Naive thymus-derived CD8-positive, alpha-beta T cell (primary cell): ENCODE measurements around the gene PCDHGB4. TPM values are rescaled to one million over a fixed set of nuclear protein-coding genes. Genes with fewer than 3 reads are reported as not detected.

Experiments used
- ATAC-seq, 2 donors: fragments of 150-1000 bp; cut with Tn5 transposase in 1 of 2; sonication (Bioruptor Pico), chemical (Tn5 transposase) in 1 of 2; 1 replicate in 1 of 2; 2 replicates in 1 of 2; pipeline ENCODE4 v1.10.0; 2021; ENCODE audit warnings: mild to moderate bottlenecking in 2 of 2, moderate library complexity in 2 of 2
- POLR2A ChIA-PET: fragments of 350-600 bp; sonication (Branson Sonifier 250); formaldehyde crosslinking; loops from one replicate; lab custom pipeline; 2021; ENCODE audit warnings: antibody characterized with exemption; lab: Charles Lee
- DNase-seq, 10 donors: peaks; one replicate each; pipeline versions ENCODE4 v3.0.0 to v3.0.0-alpha.2; 2020 to 2022
- H3K27ac Mint-ChIP-seq, 10 donors: one replicate each; pipeline ENCODE4 v1.8.0; 2020 to 2022; ENCODE audit warnings: mild to moderate bottlenecking in 10 of 10, mixed read lengths in 10 of 10, moderate library complexity in 4 of 10, inconsistent platforms in 1 of 10
- H3K27me3 Mint-ChIP-seq, 5 donors: one replicate each; pipeline ENCODE4 v1.8.0; 2021 to 2022; ENCODE audit warnings: mixed read lengths in 5 of 5
- H3K36me3 Mint-ChIP-seq, 3 donors: one replicate each; pipeline ENCODE4 v1.8.0; 2020 to 2022; ENCODE audit warnings: mixed read lengths in 3 of 3, mild to moderate bottlenecking in 2 of 3, inconsistent platforms in 1 of 3
- H3K4me1 Mint-ChIP-seq, 4 donors: one replicate each; pipeline ENCODE4 v1.8.0; 2021 to 2022; ENCODE audit warnings: mixed read lengths in 4 of 4
- H3K4me3 Mint-ChIP-seq, 10 donors: one replicate each; pipeline ENCODE4 v1.8.0; 2020 to 2022; ENCODE audit warnings: mild to moderate bottlenecking in 10 of 10, mixed read lengths in 10 of 10, moderate library complexity in 6 of 10, inconsistent platforms in 1 of 10
- H3K9me3 Mint-ChIP-seq, 9 donors: one replicate each; pipeline ENCODE4 v1.8.0; 2020 to 2022; ENCODE audit warnings: mixed read lengths in 9 of 9, mild to moderate bottlenecking in 3 of 9, inconsistent platforms in 1 of 9, moderate library complexity in 1 of 9
- polyA plus RNA-seq, 3 donors: library from polyadenylated mRNA; unstranded; fragments of 300-500 nt; fragmentation: Illumina TruSeq; gene quantifications; one replicate each; pipeline ENCODE4 v1.2.3, GENCODE V29; 2021
- total RNA-seq, 8 experiments: library from RNA in 2 of 8; stranded (reverse) in 2 of 8; gene quantifications; one replicate each; pipeline ENCODE4 v1.2.3 and lab custom pipeline; 2021 to 2026

Gene PCDHGB4
- total and polyA plus RNA-seq, 5 experiments from 2014 or later = 0.13 to 0.25 (median 0.23) TPM; not detected in 2

DNA sequence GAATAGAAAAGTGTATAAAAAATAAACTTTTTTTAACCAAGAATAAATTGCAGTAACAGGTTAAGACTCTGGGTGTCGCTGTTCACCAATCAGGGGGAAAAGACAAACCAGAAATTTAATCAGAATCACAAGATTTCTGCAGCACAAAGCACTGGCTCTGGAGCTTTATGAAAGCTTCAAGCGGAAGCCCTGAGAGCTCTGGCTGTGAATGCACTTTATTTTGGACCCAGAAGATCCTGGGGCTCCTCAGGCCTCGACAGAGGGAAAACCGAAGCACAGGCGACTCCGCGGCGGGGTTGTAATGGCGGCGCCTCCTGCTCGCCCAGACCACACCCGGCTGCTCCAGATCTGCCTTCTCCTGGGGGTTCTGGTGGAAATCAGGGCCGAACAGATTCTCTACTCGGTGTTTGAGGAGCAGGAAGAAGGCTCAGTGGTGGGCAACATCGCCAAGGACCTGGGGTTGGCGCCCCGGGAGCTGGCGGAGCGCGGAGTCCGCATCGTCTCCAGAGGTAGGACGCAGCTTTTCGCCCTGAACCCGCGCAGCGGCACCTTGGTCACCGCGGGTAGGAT lies 32.5 kb upstream of the PCDHGB4 start, which contains the start of gene PCDHGA4:
PCDHGA4 (plus strand) TSS at position 122 of the 570 bp plus-strand sequence; CDS start at position 209, 87 bp downstream.
- POLR2A ChIA-PET = no interaction called here
- H3K9me3 Mint-ChIP-seq = peaks cover 6 to 81% (median 49%) of the 10 kb centered on the region in 9 donors
- no peak for DNase-seq
- peaks cover 16 to 54% (median 21%) of the 10 kb centered on the region in 3 donors for H3K36me3 Mint-ChIP-seq
- peak in 1 of 2 donors; percentile 27 for ATAC-seq
- H3K4me3 Mint-ChIP-seq = peak within 1 kb of the TSS in 8 of 10 donors; percentile 6 to 58 (median 30)
- H3K27me3 Mint-ChIP-seq = peaks cover 39 to 99% (median 72%) of the 10 kb centered on the region in 5 donors
- no peak within 1 kb of the TSS for H3K27ac Mint-ChIP-seq
- H3K4me1 Mint-ChIP-seq = peaks cover 0 to 5% (median 2%) of the 10 kb centered on the region in 4 donors

DNA sequence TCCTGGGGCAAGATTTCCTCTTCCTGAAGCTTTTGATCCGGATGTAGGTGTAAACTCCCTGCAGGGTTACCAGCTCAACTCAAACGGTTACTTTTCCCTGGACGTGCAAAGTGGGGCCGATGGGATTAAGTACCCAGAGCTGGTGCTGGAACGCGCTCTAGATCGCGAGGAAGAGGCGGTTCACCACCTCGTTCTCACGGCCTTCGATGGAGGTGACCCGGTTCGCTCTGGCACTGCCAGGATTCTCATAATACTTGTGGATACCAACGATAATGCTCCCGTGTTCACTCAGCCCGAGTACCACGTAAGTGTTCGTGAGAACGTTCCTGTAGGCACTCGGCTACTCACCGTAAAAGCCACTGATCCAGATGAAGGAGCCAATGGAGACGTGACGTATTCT lies 31.9 kb upstream of the PCDHGB4 start:
- Mint-ChIP-seq H3K36me3 (peaks cover 14 to 55% (median 23%) of the 10 kb centered on the region in 3 donors), H3K27ac (no peak overlapping the region), H3K27me3 (peaks cover 39 to 99% (median 72%) of the 10 kb centered on the region in 5 donors), H3K4me1 (peaks cover 0 to 6% (median 2%) of the 10 kb centered on the region in 4 donors), H3K9me3 (peaks cover 0 to 81% (median 49%) of the 10 kb centered on the region in 9 donors), H3K4me3 (no peak overlapping the region)
- no peak for DNase-seq
- POLR2A ChIA-PET = no interaction called here
- no peak for ATAC-seq

- no peak overlapping the region for H3K27ac Mint-ChIP-seq
- H3K36me3 Mint-ChIP-seq = peaks cover 17 to 60% (median 22%) of the 10 kb centered on the region in 3 donors
- peaks cover 41 to 99% (median 72%) of the 10 kb centered on the region in 5 donors for H3K27me3 Mint-ChIP-seq
- DNase-seq (no peak), ATAC-seq (no peak)
- H3K9me3 Mint-ChIP-seq = peaks cover 0 to 81% (median 52%) of the 10 kb centered on the region in 9 donors
- peaks cover 0 to 6% (median 2%) of the 10 kb centered on the region in 4 donors for H3K4me1 Mint-ChIP-seq
- POLR2A ChIA-PET = no interaction called here
- no peak overlapping the region for H3K4me3 Mint-ChIP-seq
Measured at GRCh38 chr5:141356133-141356532, 31.4 kb upstream of the PCDHGB4 start.

DNA sequence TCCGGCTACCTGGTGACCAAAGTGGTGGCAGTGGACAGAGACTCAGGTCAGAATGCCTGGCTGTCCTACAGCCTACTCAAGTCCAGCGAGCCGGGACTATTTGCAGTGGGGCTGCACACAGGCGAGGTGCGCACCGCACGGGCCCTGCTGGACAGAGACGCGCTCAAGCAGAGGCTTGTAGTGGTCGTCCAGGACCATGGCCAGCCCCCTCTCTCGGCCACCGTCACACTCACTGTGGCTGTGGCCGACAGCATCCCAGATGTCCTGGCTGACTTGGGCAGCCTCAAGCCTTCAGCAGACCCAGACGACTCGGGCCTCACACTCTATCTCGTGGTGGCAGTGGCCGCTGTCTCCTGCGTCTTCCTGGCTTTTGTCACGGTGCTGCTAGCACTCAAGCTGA lies 30.5 kb upstream of the PCDHGB4 start:
- no peak overlapping the region for H3K4me3 Mint-ChIP-seq
- H3K27me3 Mint-ChIP-seq = peaks cover 44 to 97% (median 70%) of the 10 kb centered on the region in 5 donors
- peaks cover 0 to 85% (median 56%) of the 10 kb centered on the region in 9 donors for H3K9me3 Mint-ChIP-seq
- POLR2A ChIA-PET = no interaction called here
- H3K4me1 Mint-ChIP-seq = peaks cover 0 to 6% (median 2%) of the 10 kb centered on the region in 4 donors
- no peak overlapping the region for H3K27ac Mint-ChIP-seq
- ATAC-seq = no peak
- H3K36me3 Mint-ChIP-seq = peaks cover 19 to 64% (median 21%) of the 10 kb centered on the region in 3 donors
- no peak for DNase-seq

DNA sequence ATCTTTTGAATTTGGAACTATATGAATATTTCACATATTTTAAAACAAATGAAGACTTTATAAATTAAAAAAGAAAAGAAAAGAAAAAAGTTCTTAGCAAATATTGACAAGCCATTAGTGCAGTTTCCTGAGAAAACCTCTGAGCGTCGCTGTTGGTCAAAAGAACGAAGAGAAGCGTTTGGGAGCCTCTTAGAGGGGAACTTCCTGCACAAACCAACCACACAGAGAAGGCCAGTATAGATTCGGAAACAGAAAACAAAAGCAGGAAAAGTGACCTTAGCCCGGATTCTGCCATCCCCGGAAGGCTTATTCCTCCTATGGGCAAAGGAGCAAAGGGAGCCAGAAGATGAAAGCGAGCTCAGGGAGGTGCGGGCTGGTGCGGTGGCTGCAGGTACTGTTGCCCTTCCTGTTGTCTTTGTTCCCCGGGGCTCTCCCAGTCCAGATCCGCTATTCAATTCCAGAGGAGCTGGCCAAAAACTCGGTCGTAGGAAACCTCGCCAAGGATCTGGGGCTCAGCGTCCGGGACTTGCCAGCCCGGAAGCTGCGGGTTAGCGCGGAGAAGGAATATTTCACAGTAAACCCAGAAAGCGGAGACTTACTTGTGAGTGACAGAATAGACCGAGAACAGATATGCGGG lies 27.6 kb upstream of the PCDHGB4 start, which contains the start of gene PCDHGB2:
PCDHGB2 (plus strand) TSS at position 205 of the 637 bp plus-strand sequence; CDS start at position 347, 142 bp downstream.
- peaks cover 0 to 89% (median 56%) of the 10 kb centered on the region in 9 donors for H3K9me3 Mint-ChIP-seq
- POLR2A ChIA-PET = no interaction called here
- peak; percentile 39 to 53 for ATAC-seq
- H3K36me3 Mint-ChIP-seq = peaks cover 24 to 71% (median 35%) of the 10 kb centered on the region in 3 donors
- H3K27me3 Mint-ChIP-seq = peaks cover 51 to 98% (median 74%) of the 10 kb centered on the region in 5 donors
- DNase-seq = peak in 4 of 10 donors; percentile 9 to 25 (median 19)
- H3K27ac Mint-ChIP-seq = peak within 1 kb of the TSS in 4 of 10 donors; percentile 48 to 76 (median 62)
- H3K4me1 Mint-ChIP-seq = peaks cover 0 to 6% (median 2%) of the 10 kb centered on the region in 4 donors
- H3K4me3 Mint-ChIP-seq = peak within 1 kb of the TSS; percentile 70 to 89 (median 84)

DNA sequence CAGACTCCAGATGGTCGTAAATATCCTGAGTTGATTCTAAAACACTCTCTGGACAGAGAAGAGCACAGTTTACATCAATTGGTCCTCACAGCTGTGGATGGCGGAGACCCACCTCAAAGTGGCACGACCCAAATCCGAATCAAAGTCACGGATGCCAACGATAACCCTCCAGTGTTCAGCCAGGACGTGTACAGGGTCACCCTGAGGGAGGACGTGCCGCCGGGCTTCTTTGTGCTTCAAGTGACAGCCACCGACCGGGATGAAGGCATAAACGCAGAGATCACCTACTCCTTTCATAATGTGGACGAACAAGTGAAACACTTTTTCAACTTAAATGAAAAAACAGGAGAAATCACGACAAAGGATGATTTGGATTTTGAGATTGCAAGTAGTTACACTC lies 26.8 kb upstream of the PCDHGB4 start:
- no peak for ATAC-seq
- Mint-ChIP-seq H3K4me3 (peak overlapping the region in 4 of 10 donors; percentile 6 to 42 (median 27)), H3K4me1 (peaks cover 0 to 6% (median 2%) of the 10 kb centered on the region in 4 donors), H3K27me3 (peaks cover 58 to 98% (median 78%) of the 10 kb centered on the region in 5 donors), H3K27ac (peak overlapping the region in 1 of 10 donors; percentile 9), H3K9me3 (peaks cover 0 to 90% (median 59%) of the 10 kb centered on the region in 9 donors), H3K36me3 (peaks cover 29 to 72% (median 42%) of the 10 kb centered on the region in 3 donors)
- POLR2A ChIA-PET = no interaction called here
- DNase-seq = no peak

- peaks cover 0 to 93% (median 51%) of the 10 kb centered on the region in 9 donors for H3K9me3 Mint-ChIP-seq
- H3K4me3 Mint-ChIP-seq = no peak overlapping the region
- peaks cover 59 to 95% (median 74%) of the 10 kb centered on the region in 5 donors for H3K27me3 Mint-ChIP-seq
- peaks cover 29 to 67% (median 42%) of the 10 kb centered on the region in 3 donors for H3K36me3 Mint-ChIP-seq
- H3K27ac Mint-ChIP-seq = no peak overlapping the region
- POLR2A ChIA-PET = no interaction called here
- DNase-seq (no peak), ATAC-seq (no peak)
- H3K4me1 Mint-ChIP-seq = peaks cover 0 to 6% (median 2%) of the 10 kb centered on the region in 4 donors
Measured at GRCh38 chr5:141362719-141363118, 24.8 kb upstream of the PCDHGB4 start.

DNA sequence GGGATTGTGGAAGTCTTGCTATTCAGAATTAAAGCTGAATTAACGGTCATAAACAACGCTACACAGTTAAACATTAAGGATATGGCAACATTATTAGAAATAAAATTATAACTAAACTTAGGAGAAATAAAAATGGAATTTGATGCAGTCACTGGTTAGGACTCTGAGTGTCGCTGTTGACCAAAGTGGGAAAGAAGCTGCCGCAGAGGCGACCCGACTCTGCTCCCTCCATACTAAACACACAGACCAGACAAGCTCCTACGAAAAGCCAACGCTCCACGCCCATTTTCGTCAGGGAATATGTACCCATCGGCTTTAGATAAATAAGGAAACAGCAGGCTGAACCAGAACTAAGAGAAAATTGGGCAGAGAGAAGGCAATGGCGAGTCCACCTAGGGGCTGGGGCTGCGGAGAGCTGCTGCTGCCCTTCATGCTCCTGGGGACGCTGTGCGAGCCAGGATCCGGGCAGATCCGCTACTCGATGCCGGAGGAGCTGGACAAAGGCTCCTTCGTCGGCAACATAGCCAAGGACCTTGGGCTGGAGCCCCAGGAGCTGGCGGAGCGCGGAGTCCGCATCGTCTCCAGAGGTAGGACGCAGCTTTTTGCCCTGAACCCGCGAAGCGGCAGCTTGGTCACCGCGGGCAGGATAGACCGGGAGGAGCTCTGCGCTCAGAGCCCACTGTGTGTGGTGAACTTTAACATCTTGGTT lies 23.4 kb upstream of the PCDHGB4 start, which contains the start of gene PCDHGA5:
PCDHGA5 (plus strand) TSS at position 211 of the 709 bp plus-strand sequence; CDS start at position 380, 169 bp downstream.
- Mint-ChIP-seq H3K4me3 (peak within 1 kb of the TSS in 2 of 10 donors; percentile 8 to 33), H3K27me3 (peaks cover 64 to 95% (median 74%) of the 10 kb centered on the region in 5 donors), H3K36me3 (peaks cover 27 to 58% (median 43%) of the 10 kb centered on the region in 3 donors), H3K27ac (peak within 1 kb of the TSS in 1 of 10 donors; percentile 5), H3K9me3 (peaks cover 0 to 89% (median 44%) of the 10 kb centered on the region in 9 donors), H3K4me1 (peaks cover 0 to 6% (median 2%) of the 10 kb centered on the region in 4 donors)
- POLR2A ChIA-PET = no interaction called here
- no peak for ATAC-seq
- no peak for DNase-seq

GRCh38 chr5:141366016-141366896 lies 21.2 kb upstream of the PCDHGB4 start:
- H3K4me3 Mint-ChIP-seq = no peak overlapping the region
- peaks cover 22 to 54% (median 43%) of the 10 kb centered on the region in 3 donors for H3K36me3 Mint-ChIP-seq
- ATAC-seq (no peak), DNase-seq (no peak)
- POLR2A ChIA-PET = no interaction called here
- H3K9me3 Mint-ChIP-seq = peaks cover 0 to 89% (median 35%) of the 10 kb centered on the region in 9 donors
- peaks cover 2 to 7% (median 4%) of the 10 kb centered on the region in 4 donors for H3K4me1 Mint-ChIP-seq
- peak overlapping the region in 1 of 10 donors; percentile 40 for H3K27ac Mint-ChIP-seq
- peaks cover 61 to 95% (median 74%) of the 10 kb centered on the region in 5 donors for H3K27me3 Mint-ChIP-seq

- DNase-seq = peak in 5 of 10 donors; percentile 12 to 37 (median 22)
- Mint-ChIP-seq H3K4me3 (peak within 1 kb of the TSS; percentile 65 to 91 (median 82)), H3K36me3 (peaks cover 17 to 52% (median 29%) of the 10 kb centered on the region in 3 donors), H3K4me1 (peaks cover 0 to 7% (median 4%) of the 10 kb centered on the region in 4 donors), H3K9me3 (peaks cover 0 to 88% (median 31%) of the 10 kb centered on the region in 9 donors), H3K27me3 (peaks cover 43 to 86% (median 73%) of the 10 kb centered on the region in 5 donors), H3K27ac (peak within 1 kb of the TSS in 1 of 10 donors; percentile 42)
- peak; percentile 87 to 90 for ATAC-seq
- POLR2A ChIA-PET = no interaction called here
Measured at GRCh38 chr5:141369994-141370848, 17.3 kb upstream of the PCDHGB4 start, which contains the start of gene PCDHGB3. TSS of gene PCDHGB3 (plus strand) at chr5:141370242. CDS start at chr5:141370395, 153 bp downstream.
